Endothelial cell of umbilical vein (primary cell): ENCODE measurements around the gene ATOSA. TPM values are rescaled to one million over a fixed set of nuclear protein-coding genes. Genes with fewer than 3 reads are reported as not detected.

Source experiments
- BruUV-seq: library from RNA; stranded (reverse); fragments of 400-500 nt; replicated peaks from 2 replicates; lab custom pipeline; 2021; lab: Mats Ljungman, UMichigan
- CTCF ChIA-PET: fragments of 300-600, 350-600 bp; sonication (Branson Sonifier 250); formaldehyde crosslinking; loops from one replicate; lab custom pipeline; 2021; ENCODE audit warnings: antibody characterized with exemption, inconsistent platforms; lab: Charles Lee
- POLR2A ChIA-PET: fragments of 300-600, 350-600 bp; sonication (Branson Sonifier 250); formaldehyde crosslinking; loops from one replicate; lab custom pipeline; 2021; ENCODE audit warnings: antibody characterized with exemption, inconsistent platforms; lab: Charles Lee
- DNase-seq: peaks from one replicate; pipeline ENCODE4 v3.0.0-alpha.2; 2011; ENCODE audit warnings: low read depth, low spot score
- FAIRE-seq: peaks from 2 replicates; lab custom pipeline; 2011; peaks lifted over from hg19 to GRCh38; lab: Jason Lieb, UNC
- H2AFZ ChIP-seq: 2 replicates; pipeline ENCODE4 v1.6.0; 2012; ENCODE audit warnings: low read depth, low read length, control low read depth, inconsistent platforms
- H3K27ac ChIP-seq: 2 replicates; pipeline ENCODE4 v1.5.1; 2011; ENCODE audit warnings: low read depth, mild to moderate bottlenecking, control low read depth, low read length, moderate library complexity; ENCODE audit not compliant: insufficient read depth
- H3K27me3 ChIP-seq, 2 experiments: 2 replicates each; pipeline versions ENCODE4 v1.6.0 to v1.6.1; 2011; ENCODE audit warnings: low read length in 2 of 2, mixed read lengths in 1 of 2; ENCODE audit not compliant: control insufficient read depth in 2 of 2, insufficient read depth in 2 of 2
- H3K36me3 ChIP-seq, 2 experiments: 2 replicates in 1 of 2; 3 replicates in 1 of 2; pipeline ENCODE4 v1.5.1; 2011; ENCODE audit warnings: low read length in 2 of 2, mild to moderate bottlenecking in 1 of 2, moderate library complexity in 1 of 2; ENCODE audit not compliant: control insufficient read depth in 2 of 2, insufficient read depth in 2 of 2; ENCODE audit errors: extremely low read depth in 1 of 2
- H3K4me1 ChIP-seq: 3 replicates; pipeline ENCODE4 v1.5.1; 2011; ENCODE audit warnings: mild to moderate bottlenecking, low read length; ENCODE audit not compliant: control insufficient read depth, insufficient read depth; ENCODE audit errors: extremely low read depth
- H3K4me2 ChIP-seq: 2 replicates; pipeline ENCODE4 v1.6.1; 2011; ENCODE audit warnings: low read length, control low read depth, mixed read lengths; ENCODE audit not compliant: insufficient read depth
- H3K4me3 ChIP-seq, 3 experiments: fragments of 200-600 bp in 1 of 3; sonication (generic), shearing (Covaris generic) in 1 of 3; replicated peaks in 1 of 3; 2 replicates each; pipeline ENCODE4 v1.5.1; 2011 to 2016; ENCODE audit warnings: control low read depth in 3 of 3, low read length in 3 of 3, mild to moderate bottlenecking in 2 of 3, inconsistent platforms in 1 of 3, low read depth in 1 of 3, moderate library complexity in 1 of 3; ENCODE audit not compliant: insufficient read depth in 1 of 3
- H3K79me2 ChIP-seq: 2 replicates; pipeline ENCODE4 v1.6.0; 2012; ENCODE audit warnings: low read length, inconsistent platforms; ENCODE audit not compliant: control insufficient read depth, insufficient read depth
- H3K9ac ChIP-seq: replicated peaks from 2 replicates; pipeline ENCODE3; 2011; ENCODE audit warnings: low read length, control low read depth; ENCODE audit not compliant: insufficient read depth; ENCODE audit errors: extremely low read depth
- H3K9me1 ChIP-seq: replicated peaks from 3 replicates; pipeline ENCODE4 v1.6.0; 2011; ENCODE audit warnings: mild to moderate bottlenecking, low read length; ENCODE audit not compliant: control insufficient read depth, insufficient read depth; ENCODE audit errors: extremely low read depth
- H3K9me3 ChIP-seq: replicated peaks from 2 replicates; pipeline ENCODE4 v1.5.1; 2012; ENCODE audit warnings: low read length, inconsistent platforms; ENCODE audit not compliant: control insufficient read depth, insufficient read depth
- H4K20me1 ChIP-seq: replicated peaks from 2 replicates; pipeline ENCODE3; 2011; ENCODE audit warnings: mild to moderate bottlenecking, low read length; ENCODE audit not compliant: control insufficient read depth, insufficient read depth; ENCODE audit errors: extremely low read depth
- EZH2 ChIP-seq: IDR thresholded peaks from 2 replicates; pipeline ENCODE4 v1.6.1; 2012; ENCODE audit warnings: borderline replicate concordance, low read depth, mild to moderate bottlenecking, moderate library complexity, low read length, inconsistent platforms; ENCODE audit not compliant: severe bottlenecking
- FOS ChIP-seq: IDR thresholded peaks from 2 replicates; pipeline ENCODE4 v1.6.1; 2011; ENCODE audit warnings: mild to moderate bottlenecking, low read length, moderate library complexity, borderline replicate concordance; ENCODE audit not compliant: insufficient read depth
- GATA2 ChIP-seq: IDR thresholded peaks from 2 replicates; pipeline ENCODE4 v1.7.0; 2011; ENCODE audit warnings: low read depth, mild to moderate bottlenecking, moderate library complexity, mixed read lengths, low read length; ENCODE audit not compliant: insufficient read length, insufficient read depth
- JUN ChIP-seq: IDR thresholded peaks from 2 replicates; pipeline ENCODE4 v1.6.1; 2011; ENCODE audit warnings: borderline replicate concordance, low read depth; ENCODE audit not compliant: insufficient read length, insufficient read depth
- MAX ChIP-seq: IDR thresholded peaks from 2 replicates; pipeline ENCODE4 v1.6.1; 2011; ENCODE audit not compliant: insufficient read depth, insufficient read length
- MYC ChIP-seq: IDR thresholded peaks from one replicate; pipeline ENCODE4 v1.6.1; 2011; ENCODE audit warnings: mild to moderate bottlenecking, low read depth, low read length
- POLR2A ChIP-seq: IDR thresholded peaks from 2 replicates; pipeline ENCODE4 v1.6.1; 2012; ENCODE audit warnings: low read depth, mild to moderate bottlenecking, control low read depth, low read length
- POLR2AphosphoS5 ChIP-seq: IDR thresholded peaks from 2 replicates; pipeline ENCODE4 v1.6.1; 2012; ENCODE audit warnings: low read depth, mild to moderate bottlenecking, control low read depth, low read length, moderate library complexity; ENCODE audit not compliant: insufficient read depth
- dilution Hi-C: fragments of 300-500 bp; cut with MboI; formaldehyde crosslinking; loops from one replicate; pipeline ENCODE4 v1.15.0; 2019; ENCODE audit warnings: low sequenced_read_pairs; ENCODE audit not compliant: extremely low pct_ligation_motif_present
- intact Hi-C: fragments of 100-400 bp; cut with micrococcal nuclease; formaldehyde crosslinking; loops from one replicate; pipeline ENCODE4 v1.10.0; 2022
- polyA plus RNA-seq, 4 experiments: library from polyadenylated mRNA; depleted of rRNA in 3 of 4; stranded (reverse) in 3 of 4; unstranded in 1 of 4; fragments of >200 nt; gene quantifications; 2 replicates each; pipeline versions ENCODE4 v1.2.1 to v1.2.3, GENCODE V29; 2011 to 2012; ENCODE audit warnings: missing spikeins in 1 of 4
- total RNA-seq: library from RNA; stranded (reverse); gene quantifications from 2 replicates; pipeline ENCODE4 v1.2.3, GENCODE V29; 2021
- TF ChIP-seq, protein P1 (sequence below), 2 donors: IDR thresholded peaks; 1 replicate in 1 of 2; 2 replicates in 1 of 2; pipeline ENCODE4 v1.5.1; 2011; ENCODE audit warnings: low read length in 2 of 2, mild to moderate bottlenecking in 2 of 2, moderate library complexity in 2 of 2, control low read depth in 1 of 2, inconsistent platforms in 1 of 2, low read depth in 1 of 2; ENCODE audit not compliant: insufficient read depth in 1 of 2; ENCODE audit errors: extremely low read depth in 1 of 2

Gene ATOSA
- total and polyA plus RNA-seq, 2 donors (not counting 3 experiments of a cell fraction or from before 2014, with no cell fraction given): 19.4 to 41.1 TPM

DNA sequence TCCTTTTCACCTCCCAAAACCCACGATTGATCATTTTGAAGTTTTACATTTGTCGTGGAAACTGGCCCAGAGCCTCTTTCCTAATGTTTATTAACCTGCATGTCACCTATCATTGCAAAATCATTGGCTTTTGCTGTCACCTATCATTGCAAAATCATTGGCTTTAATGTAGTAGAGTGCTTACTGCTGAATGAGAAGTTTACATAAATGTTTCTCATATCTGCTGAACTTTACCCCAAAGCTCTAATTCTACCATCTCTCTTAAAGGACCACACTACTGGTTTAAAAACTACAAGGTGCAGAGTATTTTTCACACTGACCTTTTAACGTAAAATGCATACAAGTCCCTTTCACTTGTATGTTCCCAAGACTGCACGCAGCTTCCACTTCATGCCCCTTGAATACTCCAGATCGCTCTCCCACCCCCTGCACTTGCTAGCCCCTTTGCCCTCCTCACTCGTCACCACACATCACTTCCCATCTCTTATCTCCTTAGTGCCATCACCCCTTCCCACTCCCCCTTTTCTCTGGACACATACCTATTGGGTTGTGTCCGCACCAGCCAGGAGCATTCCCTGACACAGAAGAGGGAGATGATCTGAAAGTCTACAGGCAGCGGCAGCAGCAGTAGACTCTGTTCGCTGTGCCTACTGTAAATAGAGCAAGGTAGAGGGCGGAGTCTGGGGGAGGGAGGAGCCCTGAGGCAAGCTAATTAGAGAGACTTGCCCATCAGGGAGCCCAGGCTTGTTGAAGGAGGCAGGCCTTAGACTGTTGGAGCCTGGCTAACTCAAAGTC lies 30.2 kb upstream of the ATOSA start:
- Histone ChIP-seq H3K4me2 (no peak overlapping the region), H3K9me3 (no peaks in the 10 kb centered on the region), H3K9me1 (no peaks in the 10 kb centered on the region), H3K27ac (no peak overlapping the region), H4K20me1 (no peaks in the 10 kb centered on the region), H3K4me1 (no peaks in the 10 kb centered on the region), H3K27me3 (peaks cover 5 to 14% of the 10 kb centered on the region in 2 experiments), H2AFZ (no peak overlapping the region), H3K79me2 (no peaks in the 10 kb centered on the region), H3K36me3 (no peaks in the 10 kb centered on the region), H3K9ac (no peak overlapping the region), H3K4me3 (no peak overlapping the region)
- dilution Hi-C loops: no loop called here
- intact Hi-C loops: no loop called here
- FAIRE-seq: no peak
- no peak for DNase-seq
- POLR2A ChIA-PET: no interaction called here
- CTCF ChIA-PET: interaction anchor here (1.3 kb wide), 1 partner anchor 26 kb away, joined by 4 read pairs; no protein-coding TSS in a partner anchor
- BruUV-seq: no TSS peak
- TF ChIP-seq EZH2 (no peak), JUN (no peak), MYC (no peak), GATA2 (no peak), FOS (no peak), MAX (no peak), POLR2A (no peak), POLR2AphosphoS5 (no peak)
- TF ChIP-seq, protein P1, sequence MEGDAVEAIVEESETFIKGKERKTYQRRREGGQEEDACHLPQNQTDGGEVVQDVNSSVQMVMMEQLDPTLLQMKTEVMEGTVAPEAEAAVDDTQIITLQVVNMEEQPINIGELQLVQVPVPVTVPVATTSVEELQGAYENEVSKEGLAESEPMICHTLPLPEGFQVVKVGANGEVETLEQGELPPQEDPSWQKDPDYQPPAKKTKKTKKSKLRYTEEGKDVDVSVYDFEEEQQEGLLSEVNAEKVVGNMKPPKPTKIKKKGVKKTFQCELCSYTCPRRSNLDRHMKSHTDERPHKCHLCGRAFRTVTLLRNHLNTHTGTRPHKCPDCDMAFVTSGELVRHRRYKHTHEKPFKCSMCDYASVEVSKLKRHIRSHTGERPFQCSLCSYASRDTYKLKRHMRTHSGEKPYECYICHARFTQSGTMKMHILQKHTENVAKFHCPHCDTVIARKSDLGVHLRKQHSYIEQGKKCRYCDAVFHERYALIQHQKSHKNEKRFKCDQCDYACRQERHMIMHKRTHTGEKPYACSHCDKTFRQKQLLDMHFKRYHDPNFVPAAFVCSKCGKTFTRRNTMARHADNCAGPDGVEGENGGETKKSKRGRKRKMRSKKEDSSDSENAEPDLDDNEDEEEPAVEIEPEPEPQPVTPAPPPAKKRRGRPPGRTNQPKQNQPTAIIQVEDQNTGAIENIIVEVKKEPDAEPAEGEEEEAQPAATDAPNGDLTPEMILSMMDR (IDR thresholded peaks at IDR 0.05; ENCODE audit: extremely low read depth in 1 of 2, insufficient read depth in 1 of 2, low read depth in 1 of 2, low read length in 2 of 2): no peak
